IMR-90 (cell line): ENCODE data around the gene TUB. TPM values are rescaled to one million over a fixed set of nuclear protein-coding genes. Genes with fewer than 3 reads are reported as not detected.

Source experiments
- ATAC-seq: fragments of 200-7000 bp; cut with Tn5 transposase; 2 replicates; pipeline ENCODE4 v1.9.1; 2020; ENCODE audit warnings: low read depth, mild to moderate bottlenecking, moderate library complexity
- BruUV-seq: library from RNA; stranded (reverse); fragments of 400-500 nt; replicated peaks from 2 replicates; lab custom pipeline; 2021; lab: Mats Ljungman, UMichigan
- CTCF ChIA-PET: fragments of 300-600 bp; formaldehyde crosslinking; extraction: SDS; loops from one replicate; lab custom pipeline; 2021; ENCODE audit warnings: antibody characterized with exemption; lab: Yijun Ruan, JAX
- POLR2A ChIA-PET: fragments of 300-600 bp; sonication (Branson Sonifier 250); formaldehyde crosslinking; loops from one replicate; lab custom pipeline; 2022; ENCODE audit warnings: antibody characterized with exemption; ENCODE audit not compliant: unreplicated experiment; lab: Charles Lee
- DNase-seq: peaks from one replicate; pipeline ENCODE4 v3.0.0; 2013
- H2AFZ ChIP-seq: replicated peaks from 2 replicates; pipeline ENCODE3; 2013; ENCODE audit warnings: low read length, mild to moderate bottlenecking; ENCODE audit not compliant: poor library complexity
- H2AK5ac ChIP-seq: 2 replicates; pipeline ENCODE4 v1.6.1; 2013; ENCODE audit warnings: low read depth, low read length, inconsistent platforms
- H2AK9ac ChIP-seq: replicated peaks from 2 replicates; pipeline ENCODE3; 2013; ENCODE audit warnings: mild to moderate bottlenecking, low read depth, low read length, moderate library complexity; ENCODE audit not compliant: poor library complexity
- H2BK120ac ChIP-seq: 2 replicates; pipeline ENCODE4 v1.6.1; 2013; ENCODE audit warnings: low read depth, low read length, inconsistent platforms
- H2BK15ac ChIP-seq: 3 replicates; pipeline ENCODE4 v1.6.1; 2013; ENCODE audit warnings: low read depth, low read length, inconsistent platforms
- H2BK20ac ChIP-seq: 2 replicates; pipeline ENCODE4 v1.6.1; 2013; ENCODE audit warnings: low read depth, mild to moderate bottlenecking, inconsistent platforms, low read length, moderate library complexity
- H2BK5ac ChIP-seq: 2 replicates; pipeline ENCODE4 v1.6.1; 2013; ENCODE audit warnings: mild to moderate bottlenecking, low read depth, low read length, inconsistent platforms; ENCODE audit not compliant: poor library complexity, severe bottlenecking
- H3K14ac ChIP-seq: replicated peaks from 2 replicates; pipeline ENCODE4 v1.6.1; 2013; ENCODE audit warnings: low read depth, low read length, inconsistent platforms
- H3K18ac ChIP-seq: 2 replicates; pipeline ENCODE4 v1.6.1; 2013; ENCODE audit warnings: low read depth, low read length, control low read depth
- H3K23ac ChIP-seq: 2 replicates; pipeline ENCODE4 v1.6.1; 2013; ENCODE audit warnings: low read depth, low read length, inconsistent platforms
- H3K27ac ChIP-seq: 2 replicates; pipeline ENCODE4 v1.5.1; 2013; ENCODE audit warnings: mild to moderate bottlenecking, control low read depth, low read length; ENCODE audit not compliant: insufficient read depth
- H3K27me3 ChIP-seq: 2 replicates; pipeline ENCODE4 v1.6.1; 2013; ENCODE audit warnings: low read length; ENCODE audit not compliant: control insufficient read depth, insufficient read depth
- H3K36me3 ChIP-seq: 2 replicates; pipeline ENCODE4 v1.6.1; 2013; ENCODE audit warnings: low read length, mixed read lengths; ENCODE audit not compliant: control insufficient read depth, insufficient read depth
- H3K4ac ChIP-seq: 2 replicates; pipeline ENCODE4 v1.6.1; 2013; ENCODE audit warnings: low read depth, low read length, inconsistent platforms
- H3K4me1 ChIP-seq: 2 replicates; pipeline ENCODE4 v1.6.1; 2013; ENCODE audit warnings: low read length, mixed read lengths; ENCODE audit not compliant: control insufficient read depth, insufficient read depth
- H3K4me2 ChIP-seq: 2 replicates; pipeline ENCODE4 v1.6.1; 2013; ENCODE audit warnings: low read depth, mild to moderate bottlenecking, control low read depth, low read length, moderate library complexity
- H3K4me3 ChIP-seq: 2 replicates; pipeline ENCODE4 v1.5.1; 2013; ENCODE audit warnings: low read depth, mild to moderate bottlenecking, control low read depth, low read length, moderate library complexity; ENCODE audit not compliant: insufficient read depth
- H3K56ac ChIP-seq: 2 replicates; pipeline ENCODE4 v1.6.1; 2013; ENCODE audit warnings: low read length, inconsistent platforms; ENCODE audit not compliant: insufficient read depth; ENCODE audit errors: extremely low read depth
- H3K79me1 ChIP-seq, 2 experiments: 2 replicates each; pipeline ENCODE4 v1.6.1; 2013; ENCODE audit warnings: low read length in 2 of 2, inconsistent platforms in 1 of 2, low read depth in 1 of 2
- H3K9ac ChIP-seq: 2 replicates; pipeline ENCODE4 v1.6.1; 2013; ENCODE audit warnings: low read depth, low read length, control low read depth
- H3K9me1 ChIP-seq: 2 replicates; pipeline ENCODE4 v1.6.1; 2013; ENCODE audit warnings: low read length, inconsistent platforms; ENCODE audit not compliant: insufficient read depth
- H3K9me3 ChIP-seq: 2 replicates; pipeline ENCODE4 v1.6.1; 2013; ENCODE audit warnings: low read length; ENCODE audit not compliant: control insufficient read depth, insufficient read depth
- H4K20me1 ChIP-seq: 2 replicates; pipeline ENCODE4 v1.6.1; 2013; ENCODE audit warnings: low read length, inconsistent platforms; ENCODE audit not compliant: insufficient read depth
- H4K5ac ChIP-seq: 2 replicates; pipeline ENCODE4 v1.6.1; 2013; ENCODE audit warnings: mild to moderate bottlenecking, low read depth, low read length, control low read depth
- H4K8ac ChIP-seq, 2 experiments: 2 replicates each; pipeline ENCODE4 v1.6.1; 2013; ENCODE audit warnings: low read depth in 2 of 2, low read length in 2 of 2, control low read depth in 1 of 2, inconsistent platforms in 1 of 2
- H4K91ac ChIP-seq: 2 replicates; pipeline ENCODE4 v1.6.1; 2013; ENCODE audit warnings: low read depth, low read length, inconsistent platforms; ENCODE audit not compliant: insufficient read depth
- BHLHE40 ChIP-seq: fragments of 150-350 bp; IDR thresholded peaks from 2 replicates; pipeline ENCODE4 v1.6.1; 2016; ENCODE audit warnings: mild to moderate bottlenecking, low read depth, low read length
- CEBPB ChIP-seq: IDR thresholded peaks from 2 replicates; pipeline ENCODE4 v1.6.1; 2012; ENCODE audit warnings: low read depth, low read length, improper control_type of control experiment
- CHD1 ChIP-seq: IDR thresholded peaks from 2 replicates; pipeline ENCODE4 v1.6.1; 2012; ENCODE audit warnings: low read depth, low read length, improper control_type of control experiment
- ELK1 ChIP-seq: fragments of 150-350 bp; IDR thresholded peaks from 2 replicates; pipeline ENCODE4 v1.6.1; 2016; ENCODE audit warnings: low read depth, mild to moderate bottlenecking, low read length, moderate library complexity, borderline replicate concordance
- FOS ChIP-seq: fragments of 150-350 bp; IDR thresholded peaks from 2 replicates; pipeline ENCODE4 v1.6.1; 2016; ENCODE audit warnings: low read depth, low read length
- MAFK ChIP-seq: IDR thresholded peaks from 2 replicates; pipeline ENCODE4 v1.6.1; 2012; ENCODE audit warnings: low read depth, low read length, improper control_type of control experiment
- MAZ ChIP-seq: IDR thresholded peaks from 2 replicates; pipeline ENCODE4 v1.6.1; 2012; ENCODE audit warnings: low read depth, mild to moderate bottlenecking, low read length, improper control_type of control experiment, moderate library complexity, borderline replicate concordance
- MXI1 ChIP-seq: IDR thresholded peaks from 2 replicates; pipeline ENCODE4 v1.6.1; 2012; ENCODE audit warnings: low read depth, mild to moderate bottlenecking, low read length, moderate library complexity, borderline replicate concordance
- NFE2L2 ChIP-seq: fragments of 150-350 bp; IDR thresholded peaks from 2 replicates; pipeline ENCODE4 v1.6.1; 2016; ENCODE audit warnings: low read depth, mild to moderate bottlenecking, low read length
- POLR2A ChIP-seq: IDR thresholded peaks from 2 replicates; pipeline ENCODE4 v1.6.1; 2012; ENCODE audit warnings: mild to moderate bottlenecking, low read depth, low read length
- RAD21 ChIP-seq: IDR thresholded peaks from 2 replicates; pipeline ENCODE4 v1.6.1; 2012; ENCODE audit warnings: low read length, improper control_type of control experiment
- RCOR1 ChIP-seq: IDR thresholded peaks from 2 replicates; pipeline ENCODE4 v1.6.1; 2012; ENCODE audit warnings: mild to moderate bottlenecking, low read length, improper control_type of control experiment; ENCODE audit not compliant: insufficient replicate concordance
- RFX5 ChIP-seq: IDR thresholded peaks from 2 replicates; pipeline ENCODE4 v1.8.0; 2012; ENCODE audit warnings: low read depth, mild to moderate bottlenecking, low read length, moderate library complexity
- SMC3 ChIP-seq: fragments of 150-350 bp; IDR thresholded peaks from 2 replicates; pipeline ENCODE4 v1.6.1; 2016; ENCODE audit warnings: low read depth, mild to moderate bottlenecking, antibody characterized with exemption, low read length, moderate library complexity
- WGBS, 2 experiments: methylation state at CpG; one replicate each; pipeline versions ENCODE4 v1.1.5 to v1.1.7; 2013; ENCODE audit warnings: missing lambda C conversion rate in 2 of 2; ENCODE audit not compliant: insufficient read length in 1 of 2; ENCODE audit errors: extremely low coverage in 2 of 2; 5-methylcytosine and 5-hydroxymethylcytosine counted together
- dilution Hi-C: fragments of 300-500 bp; cut with HindIII; formaldehyde crosslinking; loops from one replicate; pipeline ENCODE4 v1.14.3; 2018; ENCODE audit warnings: low sequenced_read_pairs; ENCODE audit not compliant: unreplicated experiment
- in situ Hi-C: fragments of 300-500 bp; cut with MboI; formaldehyde crosslinking; loops from 3 replicates; pipeline ENCODE4 v1.14.3; 2019; ENCODE audit warnings: low sequenced_read_pairs, inconsistent platforms, mixed read lengths
- intact Hi-C: fragments of 100-400 bp; cut with micrococcal nuclease; formaldehyde crosslinking; loops from 2 replicates; pipeline ENCODE4 v1.10.0; 2022
- polyA plus RNA-seq, 3 experiments: library from polyadenylated mRNA; depleted of rRNA; stranded (reverse); fragments of >200 nt; gene quantifications; 2 replicates each; pipeline ENCODE4 v1.2.3, GENCODE V29; 2012; ENCODE audit warnings: low replicate concordance in 1 of 3
- total RNA-seq: library from RNA; depleted of rRNA; stranded (reverse); fragments of >200 nt; gene quantifications from 2 replicates; pipeline ENCODE4 v1.2.3, GENCODE V29; 2012
- TF ChIP-seq, protein P1 (sequence below): fragments of 150-350 bp; IDR thresholded peaks from 2 replicates; pipeline ENCODE4 v1.6.1; 2017; ENCODE audit warnings: mild to moderate bottlenecking, antibody characterized with exemption, low read length, low read depth
- TF ChIP-seq, protein P2 (sequence below): conservative IDR thresholded peaks from 2 replicates; pipeline ENCODE4 v1.5.1; 2012; ENCODE audit warnings: mild to moderate bottlenecking, low read depth, low read length, improper control_type of control experiment

TUB gene
- total and polyA plus RNA-seq, 2 of the 4 experiments (the other 2 are of a cell fraction): 11.8 to 12.9 TPM

DNA sequence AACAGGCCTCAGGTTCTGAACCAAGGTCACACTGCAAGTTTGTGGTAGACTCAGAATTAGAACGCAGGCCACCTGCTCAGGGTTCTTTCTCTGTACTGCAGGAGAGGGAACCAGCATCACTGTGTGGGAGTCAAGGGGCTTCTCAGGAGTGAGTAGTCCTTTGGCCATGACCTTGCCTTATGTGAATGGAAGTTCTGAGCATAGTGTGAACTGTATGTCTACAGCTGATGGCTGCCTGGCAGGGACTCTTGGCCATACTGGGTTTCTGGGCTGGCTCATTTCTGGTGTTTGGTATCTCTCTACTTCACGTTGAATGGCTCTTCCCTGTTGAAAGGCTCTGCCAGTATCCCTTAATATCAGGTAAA, 40.1 kb upstream of the TUB start:
- no TSS peak for BruUV-seq
- Histone ChIP-seq H3K56ac (no peak overlapping the region), H4K5ac (no peak overlapping the region), H3K4me1 (no peaks in the 10 kb centered on the region), H2BK15ac (no peak overlapping the region), H2BK20ac (no peak overlapping the region), H3K79me1 (no peaks in the 10 kb centered on the region), H2BK120ac (no peak overlapping the region), H3K14ac (no peak overlapping the region), H3K18ac (no peak overlapping the region), H3K4me3 (no peak overlapping the region), H2BK5ac (no peak overlapping the region), H3K27me3 (peaks cover 10% of the 10 kb centered on the region; the same call in 1 of the 2 replicates), H3K9ac (no peak overlapping the region), H3K4ac (no peak overlapping the region), H4K8ac (no peak overlapping the region), H3K9me3 (no peaks in the 10 kb centered on the region), H3K36me3 (no peaks in the 10 kb centered on the region), H2AK5ac (no peak overlapping the region), H2AFZ (no peak overlapping the region), H3K27ac (no peak overlapping the region), H3K9me1 (no peaks in the 10 kb centered on the region), H4K91ac (no peak overlapping the region), H4K20me1 (no peaks in the 10 kb centered on the region), H2AK9ac (no peak overlapping the region), H3K23ac (no peak overlapping the region), H3K4me2 (no peak overlapping the region)
- ATAC-seq (no peak), DNase-seq (no peak)
- WGBS, 2 experiments: 67% methylated on average over 1 of the region's 2 CpGs; no CpG with 5 or more reads in 1 of the 2 experiments
- dilution Hi-C loops (no loop called here), in situ Hi-C loops (no loop called here), intact Hi-C loops (no loop called here)
- ChIA-PET CTCF (no interaction called here), POLR2A (no interaction called here)
- TF ChIP-seq ELK1 (no peak), POLR2A (no peak), MAZ (no peak), MXI1 (no peak), RAD21 (no peak), RFX5 (no peak), FOS (no peak), CHD1 (no peak), NFE2L2 (no peak), RCOR1 (no peak), BHLHE40 (no peak), SMC3 (no peak), MAFK (no peak), CEBPB (no peak)
- TF ChIP-seq, protein P1, sequence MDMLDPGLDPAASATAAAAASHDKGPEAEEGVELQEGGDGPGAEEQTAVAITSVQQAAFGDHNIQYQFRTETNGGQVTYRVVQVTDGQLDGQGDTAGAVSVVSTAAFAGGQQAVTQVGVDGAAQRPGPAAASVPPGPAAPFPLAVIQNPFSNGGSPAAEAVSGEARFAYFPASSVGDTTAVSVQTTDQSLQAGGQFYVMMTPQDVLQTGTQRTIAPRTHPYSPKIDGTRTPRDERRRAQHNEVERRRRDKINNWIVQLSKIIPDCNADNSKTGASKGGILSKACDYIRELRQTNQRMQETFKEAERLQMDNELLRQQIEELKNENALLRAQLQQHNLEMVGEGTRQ: no peak
- TF ChIP-seq, protein P2, sequence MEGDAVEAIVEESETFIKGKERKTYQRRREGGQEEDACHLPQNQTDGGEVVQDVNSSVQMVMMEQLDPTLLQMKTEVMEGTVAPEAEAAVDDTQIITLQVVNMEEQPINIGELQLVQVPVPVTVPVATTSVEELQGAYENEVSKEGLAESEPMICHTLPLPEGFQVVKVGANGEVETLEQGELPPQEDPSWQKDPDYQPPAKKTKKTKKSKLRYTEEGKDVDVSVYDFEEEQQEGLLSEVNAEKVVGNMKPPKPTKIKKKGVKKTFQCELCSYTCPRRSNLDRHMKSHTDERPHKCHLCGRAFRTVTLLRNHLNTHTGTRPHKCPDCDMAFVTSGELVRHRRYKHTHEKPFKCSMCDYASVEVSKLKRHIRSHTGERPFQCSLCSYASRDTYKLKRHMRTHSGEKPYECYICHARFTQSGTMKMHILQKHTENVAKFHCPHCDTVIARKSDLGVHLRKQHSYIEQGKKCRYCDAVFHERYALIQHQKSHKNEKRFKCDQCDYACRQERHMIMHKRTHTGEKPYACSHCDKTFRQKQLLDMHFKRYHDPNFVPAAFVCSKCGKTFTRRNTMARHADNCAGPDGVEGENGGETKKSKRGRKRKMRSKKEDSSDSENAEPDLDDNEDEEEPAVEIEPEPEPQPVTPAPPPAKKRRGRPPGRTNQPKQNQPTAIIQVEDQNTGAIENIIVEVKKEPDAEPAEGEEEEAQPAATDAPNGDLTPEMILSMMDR: no peak
